ENCODE data around the gene MED15. TPM values are rescaled to one million over a fixed set of nuclear protein-coding genes. Genes with fewer than 3 reads are reported as not detected.

Gene MED15
- total and polyA plus RNA-seq, 2 of the 8 experiments (the other 6 are each of a cell fraction or from before 2014, with no cell fraction given): 28.3 to 57.1 TPM

DNA sequence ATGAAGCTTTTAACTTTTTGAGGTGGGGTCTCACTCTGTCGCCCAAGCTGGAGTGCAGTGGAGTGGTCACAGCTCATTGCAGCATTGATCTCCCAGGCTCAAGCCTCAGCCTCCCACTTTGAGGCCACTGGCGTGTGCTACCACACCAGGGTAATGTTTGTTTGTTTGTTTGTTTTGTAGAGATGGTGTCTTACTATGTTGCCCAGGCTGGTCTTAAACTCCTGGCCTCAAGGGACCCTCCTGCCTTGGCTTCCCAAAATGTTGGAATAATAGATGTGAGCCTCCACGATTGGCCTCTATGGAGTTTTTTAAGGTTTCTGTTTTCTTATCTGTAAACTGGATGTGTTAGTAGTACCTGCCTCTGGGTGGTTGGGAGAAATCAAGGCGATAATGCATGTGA, 41.4 kb downstream of the MED15 start (continued):
- TF ChIP-seq, protein P1, sequence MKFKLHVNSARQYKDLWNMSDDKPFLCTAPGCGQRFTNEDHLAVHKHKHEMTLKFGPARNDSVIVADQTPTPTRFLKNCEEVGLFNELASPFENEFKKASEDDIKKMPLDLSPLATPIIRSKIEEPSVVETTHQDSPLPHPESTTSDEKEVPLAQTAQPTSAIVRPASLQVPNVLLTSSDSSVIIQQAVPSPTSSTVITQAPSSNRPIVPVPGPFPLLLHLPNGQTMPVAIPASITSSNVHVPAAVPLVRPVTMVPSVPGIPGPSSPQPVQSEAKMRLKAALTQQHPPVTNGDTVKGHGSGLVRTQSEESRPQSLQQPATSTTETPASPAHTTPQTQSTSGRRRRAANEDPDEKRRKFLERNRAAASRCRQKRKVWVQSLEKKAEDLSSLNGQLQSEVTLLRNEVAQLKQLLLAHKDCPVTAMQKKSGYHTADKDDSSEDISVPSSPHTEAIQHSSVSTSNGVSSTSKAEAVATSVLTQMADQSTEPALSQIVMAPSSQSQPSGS (IDR thresholded peaks at IDR 0.05; ENCODE audit: low read length): no peak
- TF ChIP-seq PHF8 (conservative IDR thresholded peaks at IDR 0.05; ENCODE audit: low read depth, low read length) (no peak), CBX5 (IDR thresholded peaks at IDR 0.05; ENCODE audit: low read depth, low read length) (no peak), CREB1 (IDR thresholded peaks at IDR 0.05) (no peak), CBX8 (IDR thresholded peaks at IDR 0.05; ENCODE audit: borderline replicate concordance, low read depth, low read length) (no peak), TEAD4 (IDR thresholded peaks at IDR 0.05; ENCODE audit: low read depth, low read length) (no peak), EZH2 (IDR thresholded peaks at IDR 0.05; ENCODE audit: low read depth, low read length, severe bottlenecking) (no peak), GTF2F1 (IDR thresholded peaks at IDR 0.05; ENCODE audit: borderline replicate concordance, low read depth, low read length) (no peak)

All from H1 (cell line).